ENCODE measurements around the gene EBLN2.

Gene EBLN2

DNA sequence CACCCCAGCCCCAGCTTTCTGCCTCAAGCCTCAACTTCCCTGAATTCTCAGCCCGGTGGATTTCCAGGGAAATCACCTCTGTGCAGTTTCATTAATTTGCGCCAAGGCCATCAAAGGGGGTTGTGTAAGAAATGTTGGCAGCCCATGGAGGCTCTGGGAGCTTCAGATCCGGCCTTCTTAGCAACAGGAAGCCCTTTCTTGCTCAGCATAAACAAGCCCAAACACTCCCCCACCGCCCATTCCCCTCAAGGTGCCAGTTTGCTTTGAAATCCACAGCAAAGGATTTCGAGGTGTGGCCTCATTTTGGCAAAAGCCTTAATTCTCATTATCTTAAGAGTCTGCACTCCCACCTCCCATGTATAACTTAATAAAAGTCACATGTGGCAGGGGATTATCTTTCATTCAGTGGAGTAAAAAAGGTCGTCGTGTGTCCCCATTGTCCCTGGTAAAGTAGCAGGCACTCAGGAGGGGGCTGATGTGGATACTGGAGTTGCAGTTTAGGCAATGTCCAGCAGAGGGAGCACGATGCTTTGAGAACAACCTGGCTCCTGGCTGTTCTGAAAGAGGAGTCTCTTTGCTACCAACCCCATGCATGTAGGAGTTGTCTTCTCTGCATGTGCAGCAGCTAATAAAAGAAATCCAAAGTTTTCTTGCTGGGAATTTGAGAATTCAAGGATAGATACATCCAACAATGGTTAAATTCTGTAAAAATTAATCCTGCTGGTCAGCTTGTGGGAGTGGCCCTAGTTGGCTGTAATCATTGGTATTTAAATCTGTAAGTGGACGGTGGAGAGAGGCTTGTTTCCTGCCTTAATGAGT is 39.5 kb downstream of the EBLN2 start:
- Histone ChIP-seq H3K9me3 (ENCODE audit: control insufficient read depth, low read length) (no peaks in the 10 kb centered on the region), H3K27me3 (replicated peaks; ENCODE audit: control insufficient read depth, insufficient read depth, low read length, poor library complexity, severe bottlenecking) (no peaks in the 10 kb centered on the region), H3K4me3 (ENCODE audit: insufficient read depth, low read depth, low read length, poor library complexity, severe bottlenecking) (no peak overlapping the region), H3K4me1 (ENCODE audit: control insufficient read depth, insufficient read depth, low read length, poor library complexity, severe bottlenecking) (no peaks in the 10 kb centered on the region), H3K36me3 (ENCODE audit: control insufficient read depth, insufficient read depth, low read length) (no peaks in the 10 kb centered on the region), H3K27ac (ENCODE audit: insufficient read depth, low read length, poor library complexity, severe bottlenecking) (no peak overlapping the region)
- DNase-seq: peak; percentile 32 to 59 (median 37)

DNA sequence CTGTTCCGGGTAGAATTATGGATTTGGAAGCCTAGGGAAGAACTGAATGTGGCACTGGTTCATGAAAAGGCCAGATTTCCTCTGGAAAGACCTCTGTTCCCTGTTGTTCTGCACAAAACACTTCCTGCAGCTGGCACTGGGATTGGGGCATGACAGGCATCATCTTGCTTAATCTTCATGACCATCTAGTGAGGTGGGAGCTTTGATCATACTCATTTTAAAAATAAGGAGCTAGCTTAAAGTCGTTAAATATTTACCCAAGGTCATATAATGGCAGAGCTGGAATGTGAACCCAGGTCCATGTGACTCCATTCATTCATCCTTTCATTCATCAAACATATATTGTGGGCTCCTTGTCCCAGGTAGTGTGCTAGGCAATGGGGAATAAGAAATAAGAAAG is 40.4 kb downstream of the EBLN2 start:
- H3K27me3 ChIP-seq (replicated peaks; ENCODE audit: control insufficient read depth, insufficient read depth, low read length, poor library complexity, severe bottlenecking): no peaks in the 10 kb centered on the region
- H3K4me3 ChIP-seq (ENCODE audit: insufficient read depth, low read depth, low read length, poor library complexity, severe bottlenecking): no peak overlapping the region
- no peak overlapping the region for H3K27ac ChIP-seq (ENCODE audit: insufficient read depth, low read length, poor library complexity, severe bottlenecking)
- no peak for DNase-seq
- no peaks in the 10 kb centered on the region for H3K9me3 ChIP-seq (ENCODE audit: control insufficient read depth, low read length)
- H3K4me1 ChIP-seq (ENCODE audit: control insufficient read depth, insufficient read depth, low read length, poor library complexity, severe bottlenecking): no peaks in the 10 kb centered on the region
- H3K36me3 ChIP-seq (ENCODE audit: control insufficient read depth, insufficient read depth, low read length): no peaks in the 10 kb centered on the region

DNA sequence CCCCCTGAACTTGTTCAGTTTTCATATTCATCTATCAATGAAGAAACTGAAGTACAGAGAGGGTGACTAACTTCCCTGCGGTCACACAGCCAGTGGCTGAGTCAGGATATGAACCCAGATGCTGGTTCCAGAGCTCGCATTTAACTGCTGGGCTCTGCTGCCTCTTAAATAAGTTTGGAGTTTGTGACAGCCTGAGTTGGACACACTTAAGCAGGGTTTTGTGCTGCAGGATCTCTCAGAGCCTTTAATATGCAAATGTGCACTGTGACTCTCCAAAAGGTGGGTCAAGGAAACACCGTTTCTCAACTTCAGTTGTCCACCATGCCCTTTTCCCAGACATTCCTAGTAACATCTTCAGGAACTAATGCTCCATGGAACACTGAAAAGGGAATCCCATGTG is 45.8 kb downstream of the EBLN2 start:
- Histone ChIP-seq H3K27me3 (replicated peaks; ENCODE audit: control insufficient read depth, insufficient read depth, low read length, poor library complexity, severe bottlenecking) (no peaks in the 10 kb centered on the region), H3K4me1 (ENCODE audit: control insufficient read depth, insufficient read depth, low read length, poor library complexity, severe bottlenecking) (no peaks in the 10 kb centered on the region), H3K27ac (ENCODE audit: insufficient read depth, low read length, poor library complexity, severe bottlenecking) (no peak overlapping the region), H3K4me3 (ENCODE audit: insufficient read depth, low read depth, low read length, poor library complexity, severe bottlenecking) (no peak overlapping the region), H3K9me3 (ENCODE audit: control insufficient read depth, low read length) (no peaks in the 10 kb centered on the region), H3K36me3 (ENCODE audit: control insufficient read depth, insufficient read depth, low read length) (no peaks in the 10 kb centered on the region)
- DNase-seq: no peak

DNA sequence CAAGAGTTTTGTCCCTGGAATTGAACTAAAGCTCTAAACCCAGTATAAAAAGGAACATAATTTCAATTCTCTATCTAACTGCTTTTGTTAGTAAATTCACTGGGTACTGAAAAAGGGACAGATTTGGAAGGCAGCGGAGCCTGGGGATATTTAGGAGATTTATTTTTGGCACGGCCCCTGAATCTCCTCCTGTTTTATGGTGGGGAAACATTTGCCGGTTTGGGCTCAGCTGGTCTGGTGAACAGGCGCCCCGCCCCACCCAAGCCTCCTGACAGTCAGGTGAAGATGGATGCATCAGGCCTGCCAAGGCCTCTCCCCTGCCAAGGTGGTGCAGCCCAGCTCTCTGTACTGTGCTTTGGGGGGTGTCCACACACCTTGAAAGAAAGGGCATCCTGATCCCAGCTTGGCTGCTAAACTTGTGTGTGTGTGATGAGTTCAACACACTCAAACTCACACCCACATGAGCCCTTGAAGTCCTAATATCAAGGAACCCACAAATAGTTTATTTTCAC is 46.3 kb downstream of the EBLN2 start:
- H3K27ac ChIP-seq (ENCODE audit: insufficient read depth, low read length, poor library complexity, severe bottlenecking): no peak overlapping the region
- H3K27me3 ChIP-seq (replicated peaks; ENCODE audit: control insufficient read depth, insufficient read depth, low read length, poor library complexity, severe bottlenecking): no peaks in the 10 kb centered on the region
- H3K9me3 ChIP-seq (ENCODE audit: control insufficient read depth, low read length): no peaks in the 10 kb centered on the region
- no peaks in the 10 kb centered on the region for H3K4me1 ChIP-seq (ENCODE audit: control insufficient read depth, insufficient read depth, low read length, poor library complexity, severe bottlenecking)
- no peaks in the 10 kb centered on the region for H3K36me3 ChIP-seq (ENCODE audit: control insufficient read depth, insufficient read depth, low read length)
- H3K4me3 ChIP-seq (ENCODE audit: insufficient read depth, low read depth, low read length, poor library complexity, severe bottlenecking): no peak overlapping the region
- DNase-seq: no peak

DNA sequence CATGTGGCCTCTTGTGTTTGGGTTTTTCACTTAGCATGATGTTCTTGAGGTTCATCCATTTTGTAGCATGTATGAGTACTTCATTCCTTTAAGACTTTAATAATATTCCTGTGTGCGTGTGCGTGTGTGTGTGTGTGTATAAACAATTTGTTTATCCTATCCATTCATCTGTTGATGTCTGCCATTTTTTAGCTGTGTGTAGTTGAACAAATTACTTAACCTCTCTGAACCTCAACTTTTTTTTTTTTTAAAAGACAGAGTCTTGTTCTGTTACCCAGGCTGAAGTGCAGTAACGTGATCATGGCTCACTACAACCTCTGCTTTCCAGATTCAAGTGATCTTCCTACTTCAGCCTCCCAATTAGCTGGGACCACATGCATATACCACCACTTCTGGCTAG is 47.3 kb downstream of the EBLN2 start:
- Histone ChIP-seq H3K27me3 (replicated peaks; ENCODE audit: control insufficient read depth, insufficient read depth, low read length, poor library complexity, severe bottlenecking) (no peaks in the 10 kb centered on the region), H3K27ac (ENCODE audit: insufficient read depth, low read length, poor library complexity, severe bottlenecking) (no peak overlapping the region), H3K9me3 (ENCODE audit: control insufficient read depth, low read length) (no peaks in the 10 kb centered on the region), H3K4me3 (ENCODE audit: insufficient read depth, low read depth, low read length, poor library complexity, severe bottlenecking) (no peak overlapping the region), H3K4me1 (ENCODE audit: control insufficient read depth, insufficient read depth, low read length, poor library complexity, severe bottlenecking) (no peaks in the 10 kb centered on the region), H3K36me3 (ENCODE audit: control insufficient read depth, insufficient read depth, low read length) (no peaks in the 10 kb centered on the region)
- DNase-seq: no peak

DNA sequence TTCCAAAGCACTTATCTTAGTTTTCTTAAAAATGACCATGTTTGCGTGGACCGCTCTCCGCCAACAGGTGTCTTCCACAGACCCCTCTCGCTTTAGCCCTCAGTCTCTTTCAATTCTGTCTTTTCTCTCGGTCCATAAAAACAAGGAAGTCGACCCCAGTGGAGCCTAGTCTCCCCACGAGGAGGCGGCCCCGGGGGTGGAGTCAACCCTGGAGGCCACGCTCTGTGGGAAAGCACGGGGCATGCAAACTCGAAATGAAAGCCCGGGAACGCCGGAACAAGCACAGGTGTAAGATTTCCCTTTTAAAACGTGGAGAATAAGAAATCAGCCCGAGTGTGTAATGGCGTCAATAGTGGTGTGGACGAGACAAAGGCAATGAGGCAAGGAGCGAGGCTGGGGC is 49.1 kb downstream of the EBLN2 start:
- Histone ChIP-seq H3K36me3 (ENCODE audit: control insufficient read depth, insufficient read depth, low read length) (no peaks in the 10 kb centered on the region), H3K27ac (ENCODE audit: insufficient read depth, low read length, poor library complexity, severe bottlenecking) (no peak overlapping the region), H3K4me1 (ENCODE audit: control insufficient read depth, insufficient read depth, low read length, poor library complexity, severe bottlenecking) (no peaks in the 10 kb centered on the region), H3K27me3 (replicated peaks; ENCODE audit: control insufficient read depth, insufficient read depth, low read length, poor library complexity, severe bottlenecking) (no peaks in the 10 kb centered on the region), H3K4me3 (ENCODE audit: insufficient read depth, low read depth, low read length, poor library complexity, severe bottlenecking) (no peak overlapping the region), H3K9me3 (ENCODE audit: control insufficient read depth, low read length) (no peaks in the 10 kb centered on the region)
- DNase-seq: no peak

Measured in effector memory CD4-positive, alpha-beta T cell (primary cell).